H9 (cell line): Measurements from ENCODE around the gene IGFBP3. TPM values are rescaled to one million over a fixed set of nuclear protein-coding genes. Genes with fewer than 3 reads are reported as not detected.

ENCODE experiments used
- DNase-seq: peaks from one replicate; pipeline ENCODE4 v3.0.0-alpha.2; 2017
- H2AFZ ChIP-seq: one replicate; pipeline ENCODE4 v1.6.1; 2013; ENCODE audit warnings: mild to moderate bottlenecking, low read length, control low read depth, moderate library complexity
- H2AK5ac ChIP-seq: 2 replicates; pipeline ENCODE4 v1.6.1; 2013; ENCODE audit warnings: low read length, control low read depth, mixed read lengths; ENCODE audit not compliant: insufficient read length
- H2BK120ac ChIP-seq: one replicate; pipeline ENCODE4 v1.6.1; 2013; ENCODE audit warnings: low read depth, mild to moderate bottlenecking, low read length, control low read depth, inconsistent platforms; ENCODE audit not compliant: poor library complexity, severe bottlenecking
- H2BK12ac ChIP-seq: 2 replicates; pipeline ENCODE4 v1.6.1; 2013; ENCODE audit warnings: low read length, control low read depth, mixed read lengths, low read depth; ENCODE audit not compliant: insufficient read length
- H2BK15ac ChIP-seq: 2 replicates; pipeline ENCODE4 v1.6.1; 2013; ENCODE audit warnings: low read depth, low read length, control low read depth
- H2BK20ac ChIP-seq: one replicate; pipeline ENCODE4 v1.6.1; 2013; ENCODE audit warnings: low read depth, mild to moderate bottlenecking, low read length, control low read depth, inconsistent platforms; ENCODE audit not compliant: poor library complexity, severe bottlenecking
- H2BK5ac ChIP-seq: 2 replicates; pipeline ENCODE4 v1.6.1; 2013; ENCODE audit warnings: low read length, control low read depth, mixed read lengths; ENCODE audit not compliant: insufficient read length
- H3K14ac ChIP-seq: 2 replicates; pipeline ENCODE4 v1.6.1; 2013; ENCODE audit warnings: low read length, control low read depth; ENCODE audit not compliant: insufficient read depth
- H3K18ac ChIP-seq: 2 replicates; pipeline ENCODE4 v1.6.1; 2013; ENCODE audit warnings: low read depth, mild to moderate bottlenecking, mixed read lengths, low read length, control low read depth; ENCODE audit not compliant: insufficient read length
- H3K23ac ChIP-seq: 2 replicates; pipeline ENCODE4 v1.6.1; 2013; ENCODE audit warnings: low read length, control low read depth, mixed read lengths, low read depth; ENCODE audit not compliant: insufficient read length
- H3K23me2 ChIP-seq: 2 replicates; pipeline ENCODE4 v1.6.1; 2013; ENCODE audit warnings: low read depth, mild to moderate bottlenecking, mixed read lengths, low read length, control low read depth; ENCODE audit not compliant: insufficient read length, poor library complexity, severe bottlenecking
- H3K27ac ChIP-seq: 2 replicates; pipeline ENCODE4 v1.5.1; 2013; ENCODE audit warnings: low read length, control low read depth, mixed read lengths, low read depth; ENCODE audit not compliant: insufficient read length
- H3K27me3 ChIP-seq: 2 replicates; pipeline ENCODE4 v1.6.1; 2013; ENCODE audit warnings: low read length, control low read depth, inconsistent platforms; ENCODE audit not compliant: insufficient read depth
- H3K4ac ChIP-seq: 2 replicates; pipeline ENCODE4 v1.6.1; 2013; ENCODE audit warnings: low read depth, mild to moderate bottlenecking, control low read depth, inconsistent platforms, low read length, moderate library complexity
- H3K4me1 ChIP-seq: 2 replicates; pipeline ENCODE4 v1.6.1; 2013; ENCODE audit warnings: low read length, control low read depth, inconsistent platforms; ENCODE audit not compliant: insufficient read depth
- H3K4me2 ChIP-seq: 2 replicates; pipeline ENCODE4 v1.6.1; 2013; ENCODE audit warnings: low read length, control low read depth, mixed read lengths; ENCODE audit not compliant: insufficient read length, insufficient read depth
- H3K56ac ChIP-seq: 2 replicates; pipeline ENCODE4 v1.6.1; 2013; ENCODE audit warnings: low read depth, mild to moderate bottlenecking, mixed read lengths, low read length, control low read depth; ENCODE audit not compliant: insufficient read length
- H3K79me1 ChIP-seq: 2 replicates; pipeline ENCODE4 v1.6.1; 2013; ENCODE audit warnings: low read depth, mild to moderate bottlenecking, moderate library complexity, low read length, control low read depth, inconsistent platforms; ENCODE audit not compliant: insufficient read depth, poor library complexity, severe bottlenecking
- H3K79me2 ChIP-seq: 2 replicates; pipeline ENCODE4 v1.6.1; 2013; ENCODE audit warnings: low read length, control low read depth, inconsistent platforms; ENCODE audit not compliant: insufficient read depth
- H3K9ac ChIP-seq: 2 replicates; pipeline ENCODE4 v1.6.1; 2013; ENCODE audit warnings: low read length, control low read depth, mixed read lengths; ENCODE audit not compliant: insufficient read length; ENCODE audit errors: extremely low read depth
- H3K9me3 ChIP-seq: one replicate; pipeline ENCODE4 v1.6.1; 2013; ENCODE audit warnings: low read depth, low read length, inconsistent platforms; ENCODE audit not compliant: control insufficient read depth
- H3T11ph ChIP-seq: one replicate; pipeline ENCODE4 v1.6.1; 2013; ENCODE audit warnings: mild to moderate bottlenecking, low read length, control low read depth, inconsistent platforms
- H4K20me1 ChIP-seq: one replicate; pipeline ENCODE4 v1.6.1; 2013; ENCODE audit not compliant: control insufficient read depth, insufficient read length, insufficient read depth
- H4K5ac ChIP-seq: 2 replicates; pipeline ENCODE4 v1.6.1; 2013; ENCODE audit warnings: low read depth, mild to moderate bottlenecking, mixed read lengths, low read length, control low read depth; ENCODE audit not compliant: insufficient read length
- H4K8ac ChIP-seq: replicated peaks from 2 replicates; pipeline ENCODE4 v1.6.1; 2013; ENCODE audit warnings: low read length, control low read depth, mixed read lengths, low read depth; ENCODE audit not compliant: insufficient read length
- H4K91ac ChIP-seq: 2 replicates; pipeline ENCODE4 v1.6.1; 2013; ENCODE audit warnings: low read depth, mild to moderate bottlenecking, moderate library complexity, mixed read lengths, low read length, control low read depth; ENCODE audit not compliant: insufficient read length
- H3K27ac Mint-ChIP-seq, 3 experiments: 2 replicates in 2 of 3; 3 replicates in 1 of 3; pipeline ENCODE4 v1.8.0; 2020 to 2021; ENCODE audit warnings: mixed read lengths in 3 of 3, mild to moderate bottlenecking in 1 of 3, moderate library complexity in 1 of 3
- H3K27me3 Mint-ChIP-seq: 2 replicates; pipeline ENCODE4 v1.8.0; 2021; ENCODE audit warnings: low read depth, mild to moderate bottlenecking, moderate library complexity, mixed read lengths
- H3K36me3 Mint-ChIP-seq, 3 experiments: 2 replicates in 2 of 3; 3 replicates in 1 of 3; pipeline ENCODE4 v1.8.0; 2020 to 2021; ENCODE audit warnings: low read depth in 3 of 3, mixed read lengths in 3 of 3; ENCODE audit not compliant: insufficient read depth in 1 of 3
- H3K4me1 Mint-ChIP-seq, 2 experiments: 2 replicates each; pipeline ENCODE4 v1.8.0; 2020; ENCODE audit warnings: mixed read lengths in 2 of 2
- H3K4me3 Mint-ChIP-seq, 2 experiments: 2 replicates in 1 of 2; 3 replicates in 1 of 2; pipeline ENCODE4 v1.8.0; 2020 to 2021; ENCODE audit warnings: mild to moderate bottlenecking in 2 of 2, mixed read lengths in 2 of 2, moderate library complexity in 1 of 2
- H3K9me3 Mint-ChIP-seq, 2 experiments: 2 replicates in 1 of 2; 3 replicates in 1 of 2; pipeline ENCODE4 v1.8.0; 2020; ENCODE audit warnings: mild to moderate bottlenecking in 2 of 2, mixed read lengths in 2 of 2, moderate library complexity in 1 of 2
- CTCF ChIP-seq: fragments of 200-600 bp; sonication (generic); conservative IDR thresholded peaks from 3 replicates; pipeline ENCODE4 v1.8.0; 2021; ENCODE audit warnings: antibody characterized with exemption, mild to moderate bottlenecking
- WGBS: extraction: QIAGEN DNeasy Blood & Tissue Kit; methylation state at CpG from one replicate; pipeline ENCODE4 v1.1.7; 2013; ENCODE audit warnings: missing lambda C conversion rate, low lambda C conversion rate, mixed read lengths; ENCODE audit not compliant: insufficient read length; ENCODE audit errors: extremely low coverage; 5-methylcytosine and 5-hydroxymethylcytosine counted together
- total RNA-seq: library from RNA; stranded (reverse); gene quantifications from 2 replicates; pipeline ENCODE4 v1.2.1, GENCODE V29; 2021

The IGFBP3 gene
- total RNA-seq, 1 experiment from 2014 or later, result 10.0 TPM

- no CpG with 5 or more reads among the region's 6 CpGs for WGBS
- H3K27ac ChIP-seq, result no peak overlapping the region
These were observed 2.7 kb upstream of the IGFBP3 start for GRCh38 chr7:45923818-45924217.

More at GRCh38 chr7:45923818-45924217, 2.7 kb upstream of the IGFBP3 start:
- H3K4me2 ChIP-seq, result peak overlapping the region; percentile 71
- H3K9me3 Mint-ChIP-seq, result peaks cover 2 to 4% of the 10 kb centered on the region in 2 experiments; a peak in 2 of 5 replicates
- no peaks in the 10 kb centered on the region for H4K20me1 ChIP-seq
- H3K27ac Mint-ChIP-seq, result peak overlapping the region in 1 of 3 experiments; percentile 41; a peak in 2 of 7 replicates
- H3K27me3 ChIP-seq, result peaks cover 22% of the 10 kb centered on the region; the same call in 1 of the 2 replicates
- H3K23ac ChIP-seq, result no peak overlapping the region
- H4K5ac ChIP-seq, result no peak overlapping the region
- no peak overlapping the region for H3T11ph ChIP-seq
- no peak overlapping the region for H2BK12ac ChIP-seq
- H4K91ac ChIP-seq, result no peak overlapping the region
- H3K4ac ChIP-seq, result no peak overlapping the region
- H3K14ac ChIP-seq, result no peak overlapping the region
- no peak overlapping the region for H2BK20ac ChIP-seq
- no peak overlapping the region for H3K18ac ChIP-seq
- peak overlapping the region; percentile 34 to 45; a peak in 2 of 5 replicates for H3K4me3 Mint-ChIP-seq
- peaks cover 50% of the 10 kb centered on the region for H3K27me3 Mint-ChIP-seq
- peaks cover 14% of the 10 kb centered on the region for H3K23me2 ChIP-seq
- peaks cover 0 to 5% (median 0%) of the 10 kb centered on the region in 3 experiments; a peak in 4 of 7 replicates for H3K36me3 Mint-ChIP-seq
- no peak overlapping the region for H3K56ac ChIP-seq
- no peaks in the 10 kb centered on the region for H3K79me2 ChIP-seq
- peaks cover 43 to 48% of the 10 kb centered on the region in 2 experiments for H3K4me1 Mint-ChIP-seq
- H3K9ac ChIP-seq, result no peak overlapping the region
- H3K79me1 ChIP-seq, result no peaks in the 10 kb centered on the region
- no peak for DNase-seq
- H2BK120ac ChIP-seq, result no peak overlapping the region
- H3K9me3 ChIP-seq, result no peaks in the 10 kb centered on the region
- no peak for TF ChIP-seq CTCF
- no peak overlapping the region for H2AFZ ChIP-seq
- no peak overlapping the region for H4K8ac ChIP-seq
- no peak overlapping the region for H2BK15ac ChIP-seq
- H2BK5ac ChIP-seq, result no peak overlapping the region
- H3K4me1 ChIP-seq, result peaks cover 5% of the 10 kb centered on the region; the same call in 1 of the 2 replicates
- no peak overlapping the region for H2AK5ac ChIP-seq
